Adrenal gland (tissue), 5 donors: ENCODE results near the gene FAM20C.

Experiments
- CTCF ChIP-seq, 6 experiments: fragments of 450-650 bp in 4 of 6; fragments of 200-600 bp in 2 of 6; sonication (generic) in 1 of 6; IDR thresholded peaks; 1 replicate in 5 of 6; 2 replicates in 1 of 6; pipeline versions ENCODE4 v1.5.1 to v1.8.0; 2016 to 2021; ENCODE audit warnings: antibody characterized with exemption in 6 of 6, mild to moderate bottlenecking in 2 of 6, moderate library complexity in 1 of 6
- POLR2A ChIP-seq, 2 donors: fragments of 450-650 bp; IDR thresholded peaks; one replicate each; pipeline ENCODE4 v1.6.1; 2017; ENCODE audit warnings: antibody characterized with exemption in 2 of 2, mild to moderate bottlenecking in 2 of 2, moderate library complexity in 1 of 2
- donor health status: DM: no; HTN: no; CAD: no.

- TF ChIP-seq CTCF (IDR thresholded peaks at IDR 0.05) (no peak), POLR2A (IDR thresholded peaks at IDR 0.05) (no peak)
These were observed 8.3 kb downstream of the FAM20C start for GRCh38 chr7:200704-201103.
